Measurements from ENCODE around the gene BAX.
A peak's percentile ranks its signal among the peaks of the same experiment; 100 is the strongest.

Gene BAX

GRCh38 chr19:48962849-48963165, 8.1 kb downstream of the BAX start:
- DNase-seq (ENCODE audit: low spot score): no peak

- peak; percentile 66 for DNase-seq (ENCODE audit: low spot score)
These were observed 8.9 kb downstream of the BAX start for GRCh38 chr19:48963371-48964204.

- no peak for DNase-seq (ENCODE audit: low spot score)
These were observed 9.7 kb downstream of the BAX start for GRCh38 chr19:48964205-48965039.

- DNase-seq (ENCODE audit: low spot score): peak; percentile 84
These were observed 10.5 kb downstream of the BAX start, which contains the start of gene FTL for GRCh38 chr19:48965040-48965805. Gene FTL, plus strand, starts transcription at chr19:48965309. Its CDS starts 199 bp downstream, at chr19:48965508.

- DNase-seq (ENCODE audit: low spot score): peak; percentile 69
These were observed 11.3 kb downstream of the BAX start for GRCh38 chr19:48965806-48966540.

GRCh38 chr19:48966541-48967345, 12.1 kb downstream of the BAX start:
- no peak for DNase-seq (ENCODE audit: low spot score)

GRCh38 chr19:48967346-48968178, 12.9 kb downstream of the BAX start:
- DNase-seq (ENCODE audit: low spot score): no peak

GRCh38 chr19:48968179-48968661, 13.5 kb downstream of the BAX start:
- DNase-seq (ENCODE audit: low spot score): no peak

GRCh38 chr19:48968813-48969218, 14.1 kb downstream of the BAX start:
- DNase-seq (ENCODE audit: low spot score): no peak

- no peak for DNase-seq (ENCODE audit: low spot score)
These were observed 14.8 kb downstream of the BAX start for GRCh38 chr19:48969276-48970138.

GRCh38 chr19:48970139-48970766, 15.6 kb downstream of the BAX start:
- DNase-seq (ENCODE audit: low spot score): no peak

GRCh38 chr19:48970923-48971395, 16.3 kb downstream of the BAX start:
- DNase-seq (ENCODE audit: low spot score): peak; percentile 81

GRCh38 chr19:48975947-48976847, 21.5 kb downstream of the BAX start:
- DNase-seq (ENCODE audit: low spot score): no peak

- DNase-seq (ENCODE audit: low spot score): no peak
These were observed 22.4 kb downstream of the BAX start for GRCh38 chr19:48977061-48977460.

- no peak for DNase-seq (ENCODE audit: low spot score)
These were observed 27.6 kb downstream of the BAX start for GRCh38 chr19:48982280-48982679.

- DNase-seq (ENCODE audit: low spot score): no peak
These were observed 31.0 kb downstream of the BAX start for GRCh38 chr19:48985711-48986110.

- DNase-seq (ENCODE audit: low spot score): no peak
These were observed 31.5 kb downstream of the BAX start for GRCh38 chr19:48986211-48986610.
